GM18517 (cell line): Measurements from ENCODE around the gene BACE1-AS.
"Not testable (repeated sequence)": the region's sequence is repeated elsewhere in the genome, so short reads cannot be mapped to it uniquely, and the experiment has no call there.

Source experiments
- ATAC-seq: cut with Tn5 transposase; IDR thresholded peaks from one replicate; pipeline ENCODE4 v1.9.1; 2021; ENCODE audit warnings: mild to moderate bottlenecking, moderate library complexity; ENCODE audit not compliant: unreplicated experiment

BACE1-AS gene

DNA sequence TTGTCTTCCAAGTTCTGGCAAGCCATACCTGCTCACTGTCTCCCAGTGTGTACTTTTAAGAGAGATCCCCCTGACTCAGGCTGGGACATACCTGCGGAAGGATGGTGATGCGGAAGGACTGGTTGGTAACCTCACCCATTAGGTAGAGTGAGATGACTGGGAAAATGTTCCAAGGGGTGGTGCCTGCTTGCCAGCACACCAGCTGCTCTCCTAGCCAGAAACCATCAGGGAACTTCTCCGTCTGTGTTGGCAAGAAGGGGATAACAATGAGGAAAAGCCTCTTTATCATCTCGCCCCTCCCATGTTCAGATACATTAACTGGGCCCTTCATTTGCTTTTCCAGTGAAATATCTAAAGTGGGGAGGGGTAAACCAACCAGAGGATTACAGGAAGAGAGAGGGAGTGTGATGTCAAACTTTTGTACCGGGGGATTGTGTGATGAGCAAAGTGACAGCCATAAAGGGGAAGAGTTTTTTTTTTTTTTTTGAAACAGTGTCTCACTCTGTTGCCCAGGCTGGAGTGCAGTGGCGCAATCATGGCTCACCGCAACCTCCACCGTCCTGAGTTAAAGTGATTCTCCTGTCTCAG lies at the start of gene BACE1-AS:
Gene BACE1-AS (plus strand): TSS at position 538 of the 588 bp plus-strand sequence.
- ATAC-seq = no peak

DNA sequence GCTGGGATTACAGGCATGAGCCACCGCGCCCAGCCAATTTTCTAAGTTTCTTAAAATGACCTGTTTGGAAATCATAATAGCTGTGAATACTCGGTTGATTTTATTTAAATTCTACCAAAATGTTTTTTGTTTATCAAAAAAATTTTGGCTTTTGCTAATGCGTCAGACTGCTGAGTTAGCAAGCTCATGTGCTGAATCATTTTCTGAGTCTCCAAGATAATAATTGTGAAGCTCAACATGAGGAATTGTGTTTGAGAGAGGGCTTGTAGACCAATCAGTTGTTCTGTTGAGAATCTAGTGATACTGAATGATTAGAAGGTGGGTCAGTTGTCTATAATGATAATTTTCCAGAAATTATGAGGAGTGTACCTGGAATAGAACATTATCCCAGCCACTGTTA lies 42.8 kb upstream of the BACE1-AS start:
- no peak for ATAC-seq

DNA sequence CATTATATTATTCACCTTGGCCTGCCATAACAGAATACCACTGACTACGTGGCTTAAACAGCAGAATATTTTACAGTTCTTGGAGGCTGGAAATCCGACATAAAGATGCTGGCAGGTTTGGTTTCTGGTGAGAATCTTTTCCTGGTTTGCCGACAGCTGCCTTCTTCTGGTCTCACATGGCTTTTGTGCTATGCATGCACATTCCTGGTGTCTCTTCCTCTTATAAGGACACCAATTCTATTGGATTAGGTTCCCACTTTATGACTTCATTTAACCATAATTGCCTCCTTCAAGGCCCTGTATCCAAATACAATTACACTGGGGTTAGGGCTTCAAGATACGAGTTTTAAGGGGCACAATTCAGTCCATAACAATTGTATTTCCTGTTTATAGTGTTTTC lies 41.6 kb upstream of the BACE1-AS start:
- ATAC-seq = no peak

DNA sequence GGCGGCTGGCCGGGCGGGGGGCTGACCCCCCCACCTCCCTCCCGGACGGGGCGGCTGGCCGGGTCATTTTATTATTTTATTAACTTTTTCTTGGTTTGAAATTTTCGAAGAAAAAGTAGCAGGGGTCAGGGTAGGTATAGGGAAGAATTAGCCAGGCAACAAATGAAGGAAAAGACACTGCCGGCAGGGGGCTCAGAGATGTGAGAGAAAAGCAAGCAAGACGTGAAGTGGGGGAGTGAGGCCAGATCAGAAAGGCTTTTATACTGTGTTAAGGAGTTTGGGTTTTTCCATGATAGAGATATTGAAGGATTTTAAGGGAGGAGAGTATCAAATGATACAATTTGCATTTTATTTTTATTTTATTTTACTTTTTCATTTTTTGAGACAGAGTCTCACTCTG lies 39.6 kb upstream of the BACE1-AS start:
- no peak for ATAC-seq

DNA sequence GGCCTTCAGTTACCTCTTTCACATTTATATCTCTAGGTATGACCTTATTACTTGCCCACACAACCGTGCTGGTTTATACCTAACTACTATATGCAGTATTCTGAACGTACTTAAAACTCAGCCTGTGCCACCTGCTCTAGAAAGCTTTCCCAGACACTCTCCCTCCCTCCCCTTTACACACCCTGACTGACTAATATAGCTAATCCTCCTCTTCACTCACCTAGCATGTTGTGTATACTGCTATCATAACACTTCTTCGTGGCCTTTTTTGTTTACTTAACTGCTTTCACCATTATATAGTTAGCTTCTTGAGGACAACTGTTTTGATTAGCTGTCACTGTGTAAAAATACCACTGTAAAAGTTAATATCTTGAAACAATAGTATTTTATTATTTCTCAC lies 35.2 kb upstream of the BACE1-AS start:
- no peak for ATAC-seq

DNA sequence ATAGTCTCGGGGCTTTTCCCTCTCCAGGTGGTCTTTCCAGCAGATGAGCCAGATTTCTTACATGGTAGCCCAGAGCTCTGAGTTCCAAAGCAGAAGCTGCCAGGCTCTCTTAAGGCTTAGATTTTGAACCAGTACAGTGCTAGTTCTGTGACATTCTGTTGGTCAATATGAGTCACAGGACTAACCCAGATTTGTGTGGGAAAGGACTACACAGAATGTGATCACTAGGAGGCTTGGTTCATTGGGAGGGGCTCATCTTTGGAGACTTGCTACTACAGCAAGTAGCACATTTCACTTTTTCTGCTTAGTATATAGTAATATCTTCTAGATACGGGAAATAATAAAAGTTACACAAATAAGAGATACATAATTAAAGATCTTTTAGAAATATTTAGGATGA lies 34.6 kb upstream of the BACE1-AS start:
- no peak for ATAC-seq

DNA sequence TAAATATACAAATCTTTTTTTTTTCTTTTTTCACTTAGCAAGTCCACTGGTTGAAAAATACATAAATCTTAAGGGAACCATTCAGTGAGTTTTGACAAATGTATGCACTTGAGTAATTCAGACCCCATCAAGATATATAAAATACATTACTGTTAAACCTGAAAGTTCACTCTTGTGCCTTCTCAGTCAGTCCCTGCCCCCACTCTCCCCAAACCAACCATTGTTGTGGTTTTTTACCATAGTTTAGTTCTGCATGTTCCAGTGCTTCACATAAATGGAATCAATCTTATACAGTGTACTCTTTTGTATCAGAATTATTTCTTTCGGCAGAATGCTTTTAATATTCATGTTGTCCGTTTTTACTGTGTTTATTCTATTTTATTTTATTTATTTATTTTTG lies 32.6 kb upstream of the BACE1-AS start:
- ATAC-seq = no peak

DNA sequence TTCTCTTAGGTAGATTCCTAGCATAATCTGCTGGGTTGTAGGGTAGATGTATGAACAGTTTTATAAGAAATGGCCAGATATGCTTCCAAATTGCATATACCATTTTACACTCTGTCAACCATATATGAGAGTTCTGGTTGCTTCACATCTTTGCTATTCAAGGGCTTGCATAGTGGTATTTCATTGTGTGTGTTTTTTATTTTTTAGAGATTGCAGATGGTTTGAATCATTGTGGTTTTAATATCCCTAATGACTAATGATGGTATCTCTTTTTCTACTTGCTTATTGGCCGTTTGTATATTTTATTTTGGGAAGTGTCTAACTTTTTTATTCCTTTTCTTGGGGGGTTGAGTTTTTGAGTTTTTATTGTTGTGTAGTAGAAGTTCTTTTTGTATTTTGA lies 31.7 kb upstream of the BACE1-AS start:
- no peak for ATAC-seq

DNA sequence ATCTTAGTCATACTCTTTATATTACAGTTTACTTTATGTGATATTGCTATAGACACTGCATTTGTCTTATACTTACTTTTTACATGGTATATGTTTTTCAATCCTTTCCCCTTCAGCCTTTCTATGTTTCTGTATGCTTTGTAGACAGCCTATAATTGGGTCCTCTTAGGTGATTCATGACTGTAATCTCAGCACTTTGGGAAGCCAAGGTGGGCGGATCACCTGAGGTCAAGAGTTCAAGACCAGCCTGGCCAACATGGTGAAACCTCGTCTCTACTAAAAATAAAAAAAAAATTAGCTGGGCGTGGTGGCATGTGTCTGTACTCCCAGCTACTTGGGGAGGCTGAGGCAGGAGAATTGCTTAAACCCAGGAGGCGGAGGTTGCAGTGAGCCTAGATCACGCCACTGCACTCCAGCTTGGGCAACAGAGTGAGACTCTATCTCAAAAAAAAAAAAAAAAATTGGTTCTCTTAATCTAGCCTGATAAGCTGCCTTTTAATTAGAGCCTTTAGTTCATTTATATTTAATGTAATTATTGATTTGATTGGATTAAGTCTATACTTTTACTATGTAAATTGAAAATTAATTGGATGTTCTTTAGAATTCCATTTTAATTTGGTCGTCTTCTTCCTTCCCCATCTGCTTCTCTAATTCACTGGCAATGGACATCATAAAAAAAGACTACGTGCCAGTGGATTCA lies 26.4 kb upstream of the BACE1-AS start:
- not testable (repeated sequence) for ATAC-seq

DNA sequence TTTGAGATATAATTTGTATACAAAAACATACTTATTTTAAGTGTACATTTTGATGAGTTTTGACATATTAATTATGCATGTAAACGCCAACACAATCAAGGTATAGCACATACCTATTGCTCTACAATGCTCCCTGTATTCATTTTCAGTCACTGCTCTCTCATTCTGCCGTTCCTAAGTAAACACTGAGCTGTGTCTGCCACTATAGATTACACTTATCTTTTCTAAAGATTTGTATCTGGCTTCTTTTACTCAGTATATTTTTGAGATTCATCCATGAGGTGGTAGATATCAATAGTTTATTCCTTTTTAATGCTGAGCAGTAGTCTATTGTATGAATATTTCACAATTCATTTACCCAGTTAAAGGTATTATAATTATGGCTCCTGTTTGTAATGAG lies 25.4 kb upstream of the BACE1-AS start:
- ATAC-seq = no peak

DNA sequence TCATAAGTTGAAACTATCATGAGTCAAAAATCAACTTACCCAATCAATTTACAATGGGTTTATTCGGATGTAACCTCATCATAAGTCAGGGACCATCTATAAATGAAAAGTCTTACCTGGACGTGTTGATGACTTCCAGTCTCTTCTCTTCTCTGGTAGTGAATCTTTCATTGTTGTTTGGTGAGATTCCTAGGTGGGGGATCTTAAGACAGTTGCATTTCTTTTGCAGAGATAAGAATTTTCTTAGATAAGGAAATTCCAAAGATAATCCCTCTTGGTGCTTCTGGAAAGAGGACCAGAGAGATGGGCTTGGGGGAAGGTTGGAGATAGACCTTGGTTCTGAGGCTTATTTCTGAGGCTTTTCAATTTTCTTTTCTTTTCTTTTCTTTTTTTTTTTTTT lies 21.3 kb upstream of the BACE1-AS start:
- ATAC-seq = no peak

DNA sequence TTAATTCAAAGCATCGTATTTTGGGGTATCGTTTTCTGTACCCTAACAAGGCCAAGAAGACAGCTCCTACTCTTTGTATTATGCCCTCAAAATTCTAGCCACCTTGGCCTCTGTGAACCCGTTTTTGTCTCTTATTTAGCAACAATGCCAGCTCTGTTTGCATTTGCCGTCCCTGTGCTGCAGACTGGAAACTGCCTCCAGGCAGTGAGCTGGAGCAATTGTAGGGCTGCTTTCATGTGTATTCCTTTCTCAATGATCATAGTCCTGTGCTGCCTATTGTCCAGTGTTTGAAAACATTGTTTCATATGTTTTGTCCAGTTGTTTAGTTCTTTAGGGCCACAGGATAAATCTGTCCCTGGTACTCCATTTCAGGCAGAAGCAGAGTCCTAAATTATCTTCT lies 19.9 kb upstream of the BACE1-AS start:
- no peak for ATAC-seq

DNA sequence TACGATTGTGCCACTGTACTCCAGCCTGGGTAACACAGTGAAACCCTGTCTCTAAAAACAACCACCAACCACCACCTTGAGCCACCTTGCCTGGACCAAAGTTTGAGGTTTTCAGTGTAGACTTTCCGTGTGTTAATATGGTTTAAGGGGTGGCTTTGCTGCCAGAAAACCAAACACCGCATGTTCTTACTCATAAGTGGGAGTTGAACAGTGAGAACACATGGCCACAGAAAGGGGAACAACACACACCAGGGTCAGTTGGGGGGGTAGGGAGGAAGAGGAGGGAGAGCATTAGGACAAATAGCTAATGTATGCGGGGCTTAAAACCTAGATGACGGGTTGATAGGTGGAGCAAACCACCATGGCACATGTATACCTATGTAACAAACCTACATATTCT lies 19.0 kb upstream of the BACE1-AS start:
- not testable (repeated sequence) for ATAC-seq

DNA sequence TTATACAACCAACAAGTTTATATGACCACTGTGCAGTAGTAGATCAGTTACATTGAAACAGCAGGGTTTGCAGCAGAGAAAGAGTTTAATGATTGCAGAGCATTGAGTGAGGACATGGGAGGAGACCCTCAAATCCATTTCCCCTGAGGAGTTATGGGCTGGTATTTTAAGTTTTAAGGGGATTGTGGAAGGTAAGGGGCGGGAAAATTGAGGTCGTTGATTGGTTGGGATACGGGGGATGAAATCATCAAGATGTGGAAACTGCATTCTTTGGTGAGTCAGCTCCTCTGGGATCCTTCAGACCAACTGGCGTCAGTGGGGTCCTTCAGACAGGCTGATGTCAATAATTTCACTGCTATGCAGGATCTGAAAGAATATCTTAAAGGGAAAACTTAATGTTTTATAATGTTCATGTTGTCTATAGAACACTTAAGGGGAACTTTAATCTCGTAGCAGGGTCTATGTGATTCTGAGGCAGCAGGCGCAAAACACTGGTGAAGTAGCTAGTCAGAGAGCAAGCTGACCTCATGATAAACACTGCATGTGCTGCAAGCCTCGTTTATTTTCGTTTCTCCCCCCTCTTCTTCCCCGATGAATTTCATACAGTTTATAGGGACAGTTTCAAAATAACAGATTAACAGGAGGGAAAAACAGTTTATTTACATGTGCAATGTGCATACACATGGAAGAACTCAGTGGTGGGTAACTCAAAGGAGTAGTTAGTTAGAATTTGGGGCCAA lies 17.4 kb upstream of the BACE1-AS start:
- ATAC-seq = no peak

DNA sequence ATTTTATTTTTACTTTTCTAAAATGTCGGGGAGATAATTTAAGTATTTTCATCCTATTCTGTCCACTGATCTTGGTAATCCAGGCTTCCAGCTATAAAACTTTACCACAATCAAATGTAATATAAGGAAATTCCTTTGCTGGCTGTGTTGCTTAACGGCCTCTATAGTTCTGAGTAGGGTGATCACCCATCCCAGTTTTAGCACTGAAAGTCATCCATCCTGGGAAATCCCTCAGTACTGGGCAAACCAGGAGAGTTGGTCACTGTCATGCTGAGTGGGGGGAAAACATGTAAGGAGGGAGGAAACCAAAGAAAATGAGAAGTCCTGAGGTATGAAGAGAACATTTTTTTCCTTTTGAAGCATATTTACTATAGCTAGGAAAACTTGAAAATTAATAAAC lies 12.8 kb upstream of the BACE1-AS start:
- no peak for ATAC-seq

DNA sequence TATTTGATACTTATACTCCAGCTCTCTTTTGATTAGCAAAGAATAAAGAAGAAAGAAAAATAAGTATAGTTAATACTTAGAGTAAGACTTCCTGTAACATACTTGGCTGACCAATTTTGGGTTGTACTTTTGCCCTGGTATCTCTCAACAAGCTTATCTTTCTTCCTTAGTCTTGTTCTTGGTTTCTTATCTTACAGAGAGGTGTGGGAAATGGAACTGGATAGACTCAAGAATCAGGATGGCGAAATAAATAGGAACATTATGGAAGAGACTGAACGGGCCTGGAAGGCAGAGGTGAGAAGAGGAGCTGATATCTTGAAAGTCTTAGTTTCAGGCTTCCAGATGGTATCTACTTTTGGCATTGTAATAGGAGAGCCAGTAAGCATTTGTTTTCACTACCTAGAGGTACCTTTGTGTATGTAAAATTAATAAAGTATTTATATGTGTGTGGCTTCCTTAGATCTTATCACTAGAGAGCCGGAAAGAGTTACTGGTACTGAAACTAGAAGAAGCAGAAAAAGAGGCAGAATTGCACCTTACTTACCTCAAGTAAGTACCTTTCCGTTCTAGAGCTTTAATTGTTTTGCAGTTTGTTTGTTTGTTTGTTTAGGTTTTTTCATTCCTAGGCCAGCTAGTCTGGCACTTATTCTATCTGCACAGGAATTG lies 11.3 kb upstream of the BACE1-AS start:
- ATAC-seq = no peak

DNA sequence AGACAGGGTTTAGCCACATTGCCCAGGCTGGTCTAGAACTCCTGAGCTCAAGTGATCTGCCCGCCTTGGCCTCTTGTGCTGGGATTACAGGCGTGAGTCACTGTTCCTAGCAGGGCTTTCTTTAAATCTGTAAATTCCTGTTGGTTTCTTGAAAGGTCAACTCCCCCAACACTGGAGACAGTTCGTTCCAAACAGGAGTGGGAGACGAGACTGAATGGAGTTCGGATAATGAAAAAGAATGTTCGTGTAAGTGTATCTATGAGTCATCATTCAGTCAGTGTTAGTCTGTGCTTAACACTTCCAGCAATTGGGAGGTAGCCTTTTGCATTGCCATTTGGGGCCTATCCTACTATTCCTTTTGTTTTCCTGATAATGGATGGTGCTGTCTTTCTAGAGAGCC lies 10.0 kb upstream of the BACE1-AS start:
- ATAC-seq = no peak

DNA sequence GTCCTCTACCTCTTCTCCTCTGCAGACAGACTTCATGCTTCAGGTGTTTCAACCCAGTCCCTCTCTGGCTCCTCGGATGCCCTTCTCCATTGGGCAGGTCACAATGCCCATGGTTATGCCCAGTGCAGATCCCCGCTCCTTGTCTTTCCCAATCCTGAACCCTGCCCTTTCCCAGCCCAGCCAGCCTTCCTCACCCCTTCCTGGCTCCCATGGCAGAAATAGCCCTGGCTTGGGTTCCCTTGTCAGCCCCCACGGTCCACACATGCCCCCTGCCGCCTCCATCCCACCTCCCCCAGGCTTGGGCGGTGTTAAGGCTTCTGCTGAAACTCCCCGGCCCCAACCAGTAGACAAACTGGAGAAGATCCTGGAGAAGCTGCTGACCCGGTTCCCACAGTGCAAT lies 9.3 kb upstream of the BACE1-AS start:
- no peak for ATAC-seq

DNA sequence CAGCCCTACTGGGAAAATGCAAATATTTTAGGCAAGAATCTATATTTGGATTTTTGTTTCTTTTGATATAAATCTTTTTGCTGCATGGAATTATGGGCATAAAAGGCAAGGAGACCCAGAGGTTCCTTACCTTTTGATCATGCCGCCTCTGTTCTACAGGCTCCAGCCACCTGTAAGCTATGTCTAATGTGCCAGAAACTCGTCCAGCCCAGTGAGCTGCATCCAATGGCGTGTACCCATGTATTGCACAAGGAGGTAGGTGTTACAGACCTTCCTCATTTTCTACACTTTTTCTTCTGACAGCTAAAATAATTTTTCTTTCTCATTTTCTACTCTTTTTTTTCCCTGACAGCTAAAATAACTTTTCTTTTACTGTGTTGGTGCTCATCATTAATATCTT lies 8.2 kb upstream of the BACE1-AS start:
- ATAC-seq = no peak

DNA sequence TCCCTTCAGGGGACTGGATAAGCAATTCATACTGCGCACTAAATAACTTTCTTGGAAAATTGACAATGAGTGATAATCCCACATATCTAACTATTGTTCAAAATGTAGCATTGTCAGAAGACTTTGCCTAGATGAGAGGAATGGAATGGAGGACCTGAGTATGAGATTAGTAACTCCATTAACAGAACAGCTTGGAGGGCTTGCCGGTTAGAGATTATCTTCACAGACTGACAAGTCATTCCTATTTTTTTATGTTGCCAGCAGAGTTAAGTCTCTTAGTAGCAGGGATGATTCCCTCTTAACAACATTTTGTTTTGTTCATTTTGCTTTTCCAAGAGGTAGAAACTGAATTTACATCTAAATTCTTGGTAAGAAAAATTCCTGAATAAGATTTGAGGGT lies 7.1 kb upstream of the BACE1-AS start:
- ATAC-seq = no peak

DNA sequence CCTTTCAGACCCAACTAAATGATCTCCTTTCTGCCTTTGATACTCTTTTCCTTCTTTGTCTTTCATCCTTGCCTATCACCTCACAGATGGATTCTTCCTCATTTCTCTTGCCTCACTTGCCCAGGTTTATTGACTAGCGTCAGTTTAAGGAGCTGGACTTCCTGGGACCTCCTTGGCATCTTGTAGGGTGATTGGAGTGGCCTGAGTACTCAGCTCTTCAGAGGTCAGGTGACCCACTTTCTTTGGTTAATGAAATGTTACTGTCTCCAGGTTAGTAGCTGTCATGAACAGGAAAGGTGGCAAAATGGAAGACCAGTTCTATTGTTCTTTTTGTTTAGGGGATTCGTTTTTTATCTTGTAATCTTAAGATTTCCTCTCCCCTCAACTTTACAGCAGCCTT lies 4.6 kb upstream of the BACE1-AS start:
- no peak for ATAC-seq

DNA sequence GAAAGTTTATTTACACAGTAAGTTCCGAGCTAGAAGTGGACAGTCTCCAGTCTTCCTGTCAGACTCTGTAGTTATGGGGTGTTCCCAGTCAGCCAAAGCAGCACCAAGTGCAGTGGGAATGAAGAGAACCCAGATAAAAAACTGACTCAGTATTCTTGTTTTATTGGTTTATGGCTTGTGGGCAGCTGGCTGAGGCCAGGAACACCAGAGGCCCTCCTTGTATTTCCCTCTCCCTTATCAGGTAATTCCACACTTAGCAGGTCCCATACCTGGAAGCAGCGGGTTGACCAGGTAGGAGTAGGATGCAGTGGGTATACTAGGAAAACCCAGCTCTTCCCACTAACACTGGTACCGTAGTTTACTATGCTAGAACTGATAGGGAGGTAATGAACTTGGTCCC lies 3.5 kb upstream of the BACE1-AS start:
- ATAC-seq = no peak
